GM19397 (cell line): ENCODE measurements around the gene GUCA2B.

Experiments
- ATAC-seq: cut with Tn5 transposase; IDR thresholded peaks from one replicate; pipeline ENCODE4 v1.9.1; 2021; ENCODE audit warnings: mild to moderate bottlenecking, moderate library complexity; ENCODE audit not compliant: unreplicated experiment

GUCA2B gene

DNA sequence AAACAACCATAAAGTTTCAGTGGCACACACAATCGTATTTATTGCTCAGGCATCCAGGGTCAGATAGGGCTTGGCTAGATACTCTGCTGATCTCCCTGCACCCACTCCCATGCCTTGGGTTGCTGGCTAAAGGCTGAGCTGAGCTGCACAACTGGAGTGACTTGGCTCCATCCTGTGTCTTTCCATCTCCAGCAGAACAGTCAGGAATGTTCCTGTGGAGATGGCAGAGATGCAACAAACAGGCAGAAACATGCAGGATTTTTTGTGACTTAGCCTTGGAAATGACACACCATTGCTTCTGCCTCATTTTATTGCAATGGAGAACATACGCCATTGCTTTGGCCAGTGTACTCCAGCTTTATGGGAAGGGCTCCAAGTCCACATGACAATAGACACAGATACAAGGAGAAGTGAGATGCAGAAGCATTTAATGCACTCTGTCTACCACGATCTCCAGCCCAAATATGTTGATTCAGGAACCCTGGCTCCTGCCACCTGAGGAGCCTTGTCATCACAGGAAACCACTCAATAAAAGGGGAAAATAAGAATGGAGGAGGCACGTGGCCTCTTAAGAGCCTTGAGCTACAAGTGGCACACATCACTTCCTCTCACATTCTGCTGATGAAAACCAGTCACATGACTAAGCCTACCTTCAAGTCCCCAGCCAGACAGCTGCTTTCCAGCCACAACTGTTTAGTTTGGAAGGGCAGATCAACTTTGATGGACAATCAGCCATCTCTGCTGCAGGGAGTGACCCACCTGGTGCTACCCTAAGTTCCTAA, 10.1 kb upstream of the GUCA2B start:
- ATAC-seq = no peak

DNA sequence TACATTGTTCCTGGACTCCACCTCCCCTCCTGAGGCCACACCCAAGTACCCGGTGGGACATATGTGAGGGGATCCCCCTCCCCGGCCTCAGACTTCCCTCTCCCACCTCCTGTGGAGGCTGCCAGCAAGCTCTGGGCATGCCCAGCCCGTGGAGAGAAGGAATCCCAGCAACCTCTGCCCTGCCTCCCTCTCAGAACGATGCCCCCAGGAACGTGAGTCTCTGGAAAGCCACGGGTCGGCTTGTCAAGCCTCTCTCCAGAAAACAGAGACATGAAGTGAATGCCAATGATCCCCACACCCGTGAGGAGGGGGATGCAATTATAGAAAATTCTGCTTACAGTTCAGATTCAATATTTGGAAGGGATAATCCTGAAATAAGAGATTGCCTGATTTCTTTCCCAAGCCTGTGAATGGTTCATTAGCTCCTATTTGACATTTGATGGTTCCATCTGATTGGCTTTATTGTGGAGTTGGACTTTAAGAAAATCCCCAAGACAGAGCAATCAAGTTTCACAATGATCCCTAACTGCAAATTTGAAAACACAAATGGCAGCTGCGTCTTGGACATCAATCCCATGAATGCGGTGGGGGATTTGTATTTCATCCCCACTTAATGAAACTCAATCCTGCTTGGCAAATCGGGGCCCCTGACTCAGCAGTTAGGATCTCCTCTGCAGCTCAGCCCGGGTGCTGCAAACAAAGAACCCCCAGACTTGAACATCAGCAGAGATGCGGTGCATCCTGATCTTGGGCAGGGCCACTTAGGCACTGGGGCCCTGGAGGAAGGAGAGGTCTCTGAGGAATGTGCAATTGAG, 9.1 kb upstream of the GUCA2B start:
- no peak for ATAC-seq

- ATAC-seq = no peak
Measured at GRCh38 chr1:42144711-42145388, 8.4 kb upstream of the GUCA2B start.

GRCh38 chr1:42145389-42145716, 7.9 kb upstream of the GUCA2B start:
- ATAC-seq = no peak

DNA sequence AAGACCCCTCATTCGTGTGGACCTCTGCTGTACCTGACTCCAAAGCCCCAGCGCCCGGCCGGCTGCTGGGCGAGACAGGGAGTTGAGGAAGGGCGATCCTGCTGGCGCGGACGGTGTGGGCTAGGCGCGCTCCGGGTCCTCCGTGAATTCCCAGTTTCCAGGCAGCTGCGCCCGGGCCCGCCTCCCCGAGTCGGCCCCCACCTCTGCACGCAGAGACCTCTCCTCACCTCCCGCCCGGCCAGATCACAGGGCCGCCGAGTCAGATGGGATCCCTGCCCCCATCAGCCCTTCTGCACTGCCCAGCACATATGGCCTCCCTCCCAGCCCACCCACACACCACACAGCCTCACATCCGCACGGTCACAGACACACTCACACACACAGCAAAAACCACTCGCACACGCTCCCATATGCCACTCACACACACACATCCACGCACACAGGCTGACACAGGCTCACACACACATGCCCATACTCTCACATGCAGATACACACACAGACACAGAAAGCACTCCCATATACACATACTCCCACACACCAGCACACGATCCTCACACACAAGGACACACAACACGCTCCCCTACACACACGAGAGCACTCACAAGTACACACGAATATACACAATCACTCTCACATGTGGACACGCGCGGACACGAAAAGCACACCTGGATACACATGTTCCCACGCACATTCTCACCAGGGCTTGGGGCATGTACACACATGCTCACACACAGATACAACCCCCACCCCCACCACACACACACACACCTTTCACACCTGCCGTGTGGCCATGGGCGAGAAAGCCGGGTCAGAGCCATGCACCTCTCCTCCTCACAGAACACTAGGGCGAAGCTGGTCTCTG, 7.2 kb upstream of the GUCA2B start:
- no peak for ATAC-seq

DNA sequence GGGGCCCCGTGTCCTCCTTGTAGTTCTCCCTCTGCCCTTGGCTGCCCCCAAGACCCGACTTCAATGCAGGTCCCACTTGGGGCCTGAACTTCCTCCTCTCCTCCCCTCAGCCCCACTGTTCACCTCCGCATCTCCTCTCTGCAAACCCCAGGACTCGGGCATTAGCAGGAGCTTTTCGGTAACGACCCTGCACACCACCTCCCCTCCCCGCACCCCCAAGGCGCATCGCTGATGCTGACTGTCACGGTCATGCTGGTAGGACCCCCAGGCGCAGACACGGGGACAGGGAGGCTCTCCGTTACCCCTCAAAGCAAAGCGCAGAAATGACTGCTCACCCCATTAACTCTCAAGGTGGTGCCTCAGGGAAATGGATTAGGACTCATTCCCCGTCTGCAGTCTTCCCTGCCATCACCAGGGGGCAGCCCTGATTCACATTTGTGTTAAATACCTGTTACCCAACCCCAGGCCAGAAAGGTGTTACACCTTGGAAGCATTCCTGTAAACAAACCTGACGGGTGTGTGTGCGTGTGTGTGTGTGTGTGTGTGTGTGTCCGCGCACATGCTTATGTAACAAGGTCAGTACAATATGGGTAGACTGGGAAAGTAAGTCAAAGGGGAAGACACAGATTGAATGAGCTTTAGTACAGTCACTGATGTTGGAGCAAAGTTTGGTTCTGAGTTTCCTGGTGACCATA, 6.4 kb upstream of the GUCA2B start:
- no peak for ATAC-seq

DNA sequence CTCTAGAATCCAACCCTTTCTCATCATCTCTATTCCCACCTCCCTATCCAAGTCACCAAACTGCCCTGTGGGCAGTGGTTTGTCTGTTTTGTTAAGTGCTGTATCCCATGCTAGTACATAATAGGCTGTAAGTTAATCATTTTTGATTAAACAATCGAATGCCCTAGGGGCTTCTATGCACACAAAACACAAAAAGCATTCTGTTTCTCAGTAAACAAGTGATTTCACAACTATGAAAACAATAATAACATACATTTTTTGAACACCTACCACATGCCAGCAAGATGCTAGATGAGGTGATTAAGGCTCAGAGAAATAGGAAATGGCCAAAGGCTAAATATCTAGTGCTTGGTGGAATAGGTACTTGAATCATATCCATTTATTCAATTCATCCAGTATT, 5.0 kb upstream of the GUCA2B start:
- ATAC-seq = no peak

GRCh38 chr1:42150651-42151050, 2.6 kb upstream of the GUCA2B start:
- ATAC-seq = no peak

DNA sequence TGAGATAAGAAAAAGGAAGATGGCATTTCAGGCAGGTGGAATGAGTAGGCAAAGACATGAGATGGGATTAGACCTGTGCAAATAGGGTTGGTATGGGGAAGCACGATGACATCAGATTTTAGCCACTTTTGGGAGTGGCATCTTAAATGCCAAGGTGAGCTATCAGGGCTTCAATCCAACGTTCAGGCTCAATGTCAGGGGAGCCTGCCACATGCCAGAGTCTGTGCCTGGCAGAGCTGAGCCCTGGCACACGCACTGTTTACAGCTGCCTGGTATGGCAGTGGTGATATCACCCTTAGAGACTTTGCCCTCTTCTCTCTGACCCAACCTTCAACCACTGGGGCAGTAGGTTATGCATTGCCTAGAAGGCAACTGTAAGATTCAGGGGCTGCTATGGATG, 1.1 kb upstream of the GUCA2B start:
- no peak for ATAC-seq

DNA sequence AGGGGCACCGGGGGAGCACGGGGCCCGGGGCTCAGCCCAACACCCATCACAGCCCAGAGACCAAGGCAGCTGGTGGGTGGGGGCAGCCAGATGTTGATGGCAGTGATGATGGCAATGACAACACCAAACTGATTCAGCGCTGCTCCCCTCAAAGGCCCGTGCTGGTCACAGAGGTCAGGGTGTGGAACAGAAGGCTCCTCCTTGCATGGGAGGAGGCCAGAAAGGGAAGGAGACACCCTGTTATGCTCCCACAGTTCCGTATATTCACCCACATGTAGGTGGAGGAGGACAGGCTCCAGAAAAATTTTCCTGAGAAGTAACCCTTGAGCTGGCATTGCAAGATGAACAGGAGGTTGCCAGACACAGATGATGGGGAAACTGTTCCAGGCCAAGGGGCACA, 414 bp downstream of the GUCA2B start:
- no peak for ATAC-seq

DNA sequence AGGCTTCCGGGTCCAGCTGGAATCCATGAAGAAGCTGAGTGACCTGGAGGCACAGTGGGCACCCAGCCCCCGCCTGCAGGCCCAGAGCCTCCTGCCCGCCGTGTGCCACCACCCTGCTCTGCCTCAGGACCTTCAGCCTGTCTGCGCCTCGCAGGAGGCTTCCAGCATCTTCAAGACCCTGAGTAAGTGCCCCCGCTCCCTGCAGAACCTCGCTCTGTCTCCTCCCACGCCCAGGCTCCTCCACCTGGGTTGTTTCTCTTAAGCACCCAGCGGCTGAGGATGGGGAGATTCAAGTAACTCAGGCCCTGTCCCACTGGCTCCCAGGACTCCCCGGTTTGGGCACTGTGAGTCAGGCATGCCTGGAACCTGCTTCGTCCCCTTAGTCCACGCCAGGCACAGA, 1.5 kb downstream of the GUCA2B start:
- no peak for ATAC-seq

GRCh38 chr1:42155362-42155761, 2.2 kb downstream of the GUCA2B start:
- no peak for ATAC-seq

- ATAC-seq = no peak
Measured at GRCh38 chr1:42157667-42158066, 4.5 kb downstream of the GUCA2B start.

DNA sequence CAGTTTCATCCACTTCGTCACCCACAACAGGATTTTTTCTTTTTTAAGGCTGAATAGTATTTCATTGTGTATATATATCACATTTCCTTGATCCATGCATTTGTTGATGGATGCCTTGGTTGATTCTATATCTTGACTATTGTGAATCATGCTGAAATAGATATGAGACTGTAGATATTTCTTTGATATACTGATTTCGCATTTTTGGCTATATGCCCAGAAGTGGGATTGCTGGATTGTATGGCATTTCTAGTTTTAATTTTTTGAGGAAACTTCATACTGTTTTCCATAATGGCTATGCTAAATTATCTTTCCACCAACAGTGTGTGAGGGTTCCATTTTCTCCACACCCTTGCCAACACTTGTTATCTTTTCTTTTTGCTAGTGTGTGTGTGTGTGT, 5.0 kb downstream of the GUCA2B start:
- no peak for ATAC-seq

DNA sequence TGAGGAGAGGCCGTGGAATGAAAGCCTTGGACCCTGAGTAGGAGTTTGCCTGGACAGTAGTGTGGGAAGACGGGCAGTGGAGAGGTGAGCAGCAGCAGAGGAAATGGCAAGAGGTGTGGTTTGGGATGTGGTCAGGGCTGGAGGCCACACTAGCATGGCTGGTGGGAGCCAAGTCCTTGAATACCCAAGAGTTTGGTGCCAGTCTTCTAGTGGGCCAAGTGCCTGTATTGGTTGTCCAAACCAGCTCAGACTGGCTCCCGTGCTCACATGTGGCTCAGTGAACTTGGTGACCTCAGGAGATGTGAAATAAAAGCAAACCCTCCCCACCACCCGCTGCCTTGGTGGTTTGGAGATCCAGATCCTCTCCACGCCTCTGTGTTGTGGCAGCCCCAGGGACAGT, 9.0 kb downstream of the GUCA2B start:
- ATAC-seq = no peak

- no peak for ATAC-seq
Measured at GRCh38 chr1:42163114-42163513, 9.9 kb downstream of the GUCA2B start.

DNA sequence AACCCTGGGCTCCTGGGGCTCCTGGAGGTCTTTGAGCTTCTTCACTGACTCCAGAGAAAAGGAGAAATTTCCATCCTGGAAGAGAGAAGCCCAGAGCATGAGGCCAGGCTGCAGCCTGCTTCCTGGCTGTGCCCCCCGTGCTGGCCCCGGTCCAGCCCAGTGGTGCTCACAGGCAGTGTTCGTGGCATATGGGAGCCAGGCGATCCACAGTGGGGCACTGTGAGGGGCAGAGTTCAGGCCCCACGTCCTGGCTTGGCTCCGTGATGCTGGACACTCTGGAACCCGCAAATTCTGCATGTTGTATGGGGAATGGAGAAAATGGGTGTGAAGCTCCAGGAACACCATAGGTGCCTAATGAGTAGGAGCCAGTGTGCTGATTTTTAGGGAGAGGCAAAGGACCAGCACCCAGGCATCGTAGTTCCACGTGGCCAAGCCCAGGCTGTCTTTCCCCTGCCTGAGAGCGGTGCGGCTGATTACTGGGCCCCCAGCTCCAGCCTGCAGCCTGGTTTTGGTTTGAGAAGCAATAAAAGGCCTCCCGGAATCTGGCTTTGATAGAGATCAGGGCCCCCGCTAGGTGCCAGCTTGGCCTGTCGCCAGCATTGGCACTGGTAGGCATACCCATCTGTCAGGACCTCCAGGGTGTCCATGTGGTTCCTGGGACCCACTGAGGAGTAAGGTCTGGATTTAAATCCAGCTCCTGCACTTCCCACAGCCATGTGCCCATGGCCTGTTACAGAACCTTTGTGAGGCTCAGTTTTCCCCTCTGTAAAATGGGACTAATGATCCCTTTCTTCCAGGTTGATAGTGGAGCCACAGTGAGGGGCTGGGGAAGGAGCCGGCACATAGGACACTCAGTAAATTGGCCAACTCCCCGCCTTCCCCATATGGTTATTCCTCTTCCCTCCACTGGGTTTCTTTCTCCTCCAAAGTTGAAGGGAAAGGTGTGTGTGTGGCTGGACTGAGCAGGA, 10.6 kb downstream of the GUCA2B start:
- ATAC-seq = no peak

GRCh38 chr1:42164551-42165420, 11.6 kb downstream of the GUCA2B start, which contains the start of gene GUCA2A:
Gene GUCA2A (minus strand): TSS chr1:42164745. CDS start chr1:42164712, 33 bp downstream.
- ATAC-seq = no peak
